Astrocyte of the spinal cord (primary cell): ENCODE data around the gene EIF1.
"Not testable (repeated sequence)": the region's sequence is repeated elsewhere in the genome, so short reads cannot be mapped to it uniquely, and the experiment has no call there.

ENCODE experiments used
- DNase-seq: peaks from one replicate; pipeline ENCODE4 v3.0.0; 2011; ENCODE audit warnings: low read depth, low spot score
- H3K4me3 ChIP-seq: 2 replicates; pipeline ENCODE4 v1.5.1; 2011; ENCODE audit warnings: low read depth, mild to moderate bottlenecking, low read length, moderate library complexity
- in situ Hi-C: cut with HindIII; loops from 2 replicates; pipeline ENCODE4 v1.10.0; 2017; ENCODE audit warnings: low sequenced_read_pairs
- TF ChIP-seq, protein P1 (sequence below): IDR thresholded peaks from 2 replicates; pipeline ENCODE4 v1.5.1; 2012; ENCODE audit warnings: low read depth, mild to moderate bottlenecking, low read length, inconsistent platforms

EIF1 gene

GRCh38 chr17:41688641-41689496 lies at the start of gene EIF1:
TSS of gene EIF1 (plus strand) at chr17:41688885. CDS start at chr17:41689039, 154 bp downstream.
- in situ Hi-C loops, result no loop called here
- peak within 1 kb of the TSS; percentile 98 for H3K4me3 ChIP-seq
- DNase-seq, result peak; percentile 100
- TF ChIP-seq, protein P1, sequence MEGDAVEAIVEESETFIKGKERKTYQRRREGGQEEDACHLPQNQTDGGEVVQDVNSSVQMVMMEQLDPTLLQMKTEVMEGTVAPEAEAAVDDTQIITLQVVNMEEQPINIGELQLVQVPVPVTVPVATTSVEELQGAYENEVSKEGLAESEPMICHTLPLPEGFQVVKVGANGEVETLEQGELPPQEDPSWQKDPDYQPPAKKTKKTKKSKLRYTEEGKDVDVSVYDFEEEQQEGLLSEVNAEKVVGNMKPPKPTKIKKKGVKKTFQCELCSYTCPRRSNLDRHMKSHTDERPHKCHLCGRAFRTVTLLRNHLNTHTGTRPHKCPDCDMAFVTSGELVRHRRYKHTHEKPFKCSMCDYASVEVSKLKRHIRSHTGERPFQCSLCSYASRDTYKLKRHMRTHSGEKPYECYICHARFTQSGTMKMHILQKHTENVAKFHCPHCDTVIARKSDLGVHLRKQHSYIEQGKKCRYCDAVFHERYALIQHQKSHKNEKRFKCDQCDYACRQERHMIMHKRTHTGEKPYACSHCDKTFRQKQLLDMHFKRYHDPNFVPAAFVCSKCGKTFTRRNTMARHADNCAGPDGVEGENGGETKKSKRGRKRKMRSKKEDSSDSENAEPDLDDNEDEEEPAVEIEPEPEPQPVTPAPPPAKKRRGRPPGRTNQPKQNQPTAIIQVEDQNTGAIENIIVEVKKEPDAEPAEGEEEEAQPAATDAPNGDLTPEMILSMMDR, result no peak

DNA sequence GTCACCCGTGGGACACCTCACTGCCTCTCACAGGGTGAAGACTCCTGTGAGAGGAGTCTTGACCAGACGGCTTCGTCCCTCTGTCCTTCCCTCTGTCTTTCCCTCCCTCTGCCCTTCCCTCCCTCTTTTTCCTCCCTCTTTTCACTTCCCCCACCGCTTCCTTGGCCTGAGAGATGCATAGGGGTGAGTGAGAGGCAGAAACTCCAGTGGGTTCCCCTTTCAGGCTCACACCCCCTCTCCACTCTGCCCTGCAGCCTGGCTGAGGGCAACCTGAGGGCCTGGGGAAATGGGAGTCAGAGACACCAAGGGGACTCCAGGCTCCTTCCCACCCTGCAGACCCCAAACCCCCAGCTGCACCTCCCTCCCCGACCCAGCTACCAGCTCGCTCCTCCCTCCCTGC lies 49.7 kb upstream of the EIF1 start:
- in situ Hi-C loops, result no loop called here
- no peak for DNase-seq
- TF ChIP-seq, protein P1, result no peak
- no peak overlapping the region for H3K4me3 ChIP-seq

DNA sequence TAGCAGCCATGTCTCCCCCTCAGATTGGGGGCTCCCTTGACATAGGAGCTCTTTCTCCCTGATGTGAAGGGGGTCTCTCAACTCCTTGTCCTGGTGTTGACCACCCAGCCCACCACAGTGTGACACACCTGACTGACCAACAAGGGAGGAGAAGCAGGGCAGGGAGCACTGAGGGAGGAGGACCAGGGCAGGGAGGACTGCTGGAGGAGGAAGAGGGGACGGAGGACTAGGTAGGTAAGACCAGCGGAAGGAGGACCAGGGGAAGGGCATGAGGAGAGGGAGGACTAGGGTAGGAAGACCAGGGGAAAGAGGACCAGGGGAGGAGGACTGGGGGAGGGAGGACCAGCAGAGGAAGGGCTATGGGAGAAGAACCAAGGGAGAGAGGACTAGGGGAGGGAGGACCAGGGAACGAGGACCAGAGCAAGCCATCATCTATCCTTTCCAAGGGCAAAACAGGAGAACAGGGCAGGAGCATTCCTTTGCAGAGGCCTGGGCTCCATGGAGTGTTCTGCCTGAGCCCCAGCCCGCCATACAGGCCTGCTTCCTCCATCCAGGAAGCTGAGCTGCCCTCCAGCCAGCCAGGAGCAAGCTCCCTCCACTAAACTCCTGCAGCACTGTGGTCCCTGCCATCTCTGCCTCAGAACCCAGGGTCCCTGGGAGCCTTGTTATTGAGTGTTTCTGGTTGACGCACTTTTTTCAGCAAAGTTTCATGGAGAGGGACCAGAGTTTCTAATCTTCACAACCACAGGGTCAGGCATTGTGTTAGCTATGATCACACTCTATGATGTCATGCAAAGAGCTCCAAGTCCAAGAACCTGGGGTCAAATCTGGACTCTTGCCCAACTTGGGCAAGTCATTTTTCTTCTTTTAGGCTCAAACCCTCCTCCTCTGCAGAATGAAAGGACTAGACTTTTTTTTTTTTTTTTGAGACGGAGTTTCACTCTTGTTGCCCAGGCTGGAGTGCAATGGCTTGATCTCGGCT lies 48.9 kb upstream of the EIF1 start:
- TF ChIP-seq, protein P1, result no peak
- DNase-seq, result no peak
- H3K4me3 ChIP-seq, result no peak overlapping the region
- in situ Hi-C loops, result no loop called here

DNA sequence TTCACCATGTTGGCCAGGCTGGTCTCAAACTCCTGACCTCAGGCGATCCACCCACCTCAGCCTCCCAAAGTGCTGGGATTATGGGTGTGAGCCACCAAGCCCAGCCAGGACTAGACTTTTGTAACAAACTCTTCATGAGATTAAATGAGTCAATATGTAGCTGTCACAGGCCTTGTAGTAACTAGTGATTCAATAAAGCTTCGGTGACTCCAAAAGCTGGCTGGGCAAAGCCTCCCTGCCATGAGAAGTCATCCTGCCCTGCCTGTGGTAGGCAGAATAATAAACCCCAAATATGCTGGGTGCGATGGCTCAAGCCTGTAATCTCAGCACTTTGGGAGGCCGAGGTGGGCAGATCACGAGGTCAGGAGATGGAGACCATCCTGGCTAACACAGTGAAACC lies 48.1 kb upstream of the EIF1 start:
- H3K4me3 ChIP-seq, DNase-seq, in situ Hi-C loops: not testable (repeated sequence)

DNA sequence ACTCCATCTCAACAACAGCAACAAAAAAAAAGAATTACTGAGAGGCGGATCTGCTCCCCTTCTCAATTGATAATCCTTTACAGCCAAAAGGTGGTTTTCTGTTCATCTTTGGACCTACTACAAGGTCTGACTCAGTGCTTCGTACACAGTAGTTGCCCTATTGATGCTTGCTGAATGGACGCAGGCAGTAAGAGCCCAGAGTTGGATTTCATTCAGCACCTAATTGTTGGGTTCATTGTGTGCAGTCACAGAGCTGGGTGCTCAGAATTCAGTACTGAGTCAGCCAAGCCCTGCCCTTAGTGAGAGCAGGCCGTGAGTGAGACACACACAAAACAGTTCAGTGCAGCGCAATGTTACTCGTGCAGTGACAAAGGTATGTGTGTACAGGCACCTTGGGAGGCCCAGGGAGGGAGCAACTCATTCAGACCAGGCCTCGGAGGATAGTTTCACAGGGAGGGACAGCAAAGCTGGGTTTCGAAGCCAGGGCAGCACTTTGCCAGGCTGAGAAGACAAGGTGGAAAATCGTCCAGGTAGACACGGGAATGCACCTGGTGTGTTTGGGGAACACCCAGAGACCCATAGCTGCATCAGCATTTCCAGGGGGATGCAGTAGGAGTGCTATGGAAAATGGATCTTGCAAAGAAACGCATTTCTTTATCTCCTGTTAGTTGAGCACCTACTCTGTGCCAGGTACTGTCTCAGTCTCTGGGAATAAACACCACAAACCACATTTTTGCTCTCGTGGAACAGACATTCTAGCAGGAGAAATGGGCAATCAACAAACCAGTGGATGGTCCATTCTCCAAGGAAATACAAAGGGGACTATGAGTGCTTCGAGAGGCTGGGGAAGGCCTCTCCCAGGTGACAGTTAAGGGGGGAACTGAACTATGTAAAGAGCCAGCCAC lies 46.2 kb upstream of the EIF1 start:
- no peak for DNase-seq
- TF ChIP-seq, protein P1, result no peak
- in situ Hi-C loops, result no loop called here
- H3K4me3 ChIP-seq, result no peak overlapping the region

DNA sequence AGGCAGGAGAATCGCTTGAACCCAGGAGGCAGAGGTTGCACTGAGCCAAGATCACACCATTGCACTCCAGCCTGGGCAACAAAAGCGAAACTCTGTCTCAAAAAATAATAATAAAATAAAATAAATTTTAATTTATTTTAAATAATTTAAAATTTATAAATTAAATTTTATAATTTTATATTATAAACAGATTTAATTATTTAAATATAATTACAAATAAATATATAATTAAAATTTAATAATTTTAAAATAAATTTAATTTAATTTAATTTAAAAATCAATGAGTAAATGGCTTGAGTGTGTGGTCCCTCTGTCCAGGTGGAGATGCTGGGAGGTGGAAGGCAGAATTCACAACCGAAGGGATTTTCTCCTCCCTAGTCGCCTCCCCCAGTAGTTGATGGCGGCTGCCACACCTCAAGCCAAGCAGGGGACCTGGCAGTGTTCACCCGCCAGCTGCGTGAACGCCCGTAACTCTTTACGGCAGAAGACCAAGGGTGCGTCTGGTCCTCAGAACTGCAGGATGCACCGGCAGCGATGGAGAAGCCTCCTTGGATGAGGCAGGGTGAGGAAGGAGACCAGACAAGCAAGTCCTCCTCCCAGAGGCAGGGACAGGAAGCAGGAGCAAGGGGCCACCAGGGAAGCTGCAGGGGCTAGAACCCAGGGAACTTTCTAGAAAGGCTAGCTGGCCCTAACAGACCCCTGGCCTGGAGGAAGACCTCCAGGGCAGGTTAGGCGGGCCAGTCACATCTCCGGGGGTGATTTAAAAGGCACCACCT lies 41.5 kb upstream of the EIF1 start:
- TF ChIP-seq, protein P1, result no peak
- no peak overlapping the region for H3K4me3 ChIP-seq
- DNase-seq, result no peak
- in situ Hi-C loops, result no loop called here
